GM10266 (cell line): ENCODE data around the gene SLC6A19.

Experiments used
- DNase-seq: peaks from one replicate; pipeline ENCODE4 v3.0.0; 2012; ENCODE audit errors: extremely low spot score
- TF ChIP-seq, protein P1 (sequence below): IDR thresholded peaks from 2 replicates; pipeline ENCODE4 v1.5.1; 2012; ENCODE audit warnings: mild to moderate bottlenecking, low read depth; ENCODE audit not compliant: control insufficient read depth, insufficient read depth; ENCODE audit errors: missing control alignments

The SLC6A19 gene

DNA sequence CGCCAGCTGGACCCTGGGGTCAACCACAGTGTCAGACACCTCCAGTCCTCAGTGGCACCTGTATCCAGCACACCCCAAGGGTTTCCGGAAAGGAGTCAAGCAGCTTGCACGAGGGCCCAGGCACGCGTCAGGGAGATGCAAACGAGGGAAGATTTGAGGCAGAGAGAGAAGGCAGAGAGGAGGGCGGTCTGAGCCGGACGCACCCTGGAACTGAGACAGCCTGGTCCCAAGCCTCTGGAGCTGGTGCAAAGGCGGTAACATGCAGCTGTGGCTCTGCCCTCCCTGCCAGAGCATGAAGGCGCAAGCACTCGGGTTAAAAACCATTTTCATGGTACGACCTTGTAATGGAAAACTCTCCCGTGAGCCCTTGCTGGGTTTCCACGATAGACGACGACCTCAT is 56.0 kb downstream of the SLC6A19 start:
- TF ChIP-seq, protein P1, sequence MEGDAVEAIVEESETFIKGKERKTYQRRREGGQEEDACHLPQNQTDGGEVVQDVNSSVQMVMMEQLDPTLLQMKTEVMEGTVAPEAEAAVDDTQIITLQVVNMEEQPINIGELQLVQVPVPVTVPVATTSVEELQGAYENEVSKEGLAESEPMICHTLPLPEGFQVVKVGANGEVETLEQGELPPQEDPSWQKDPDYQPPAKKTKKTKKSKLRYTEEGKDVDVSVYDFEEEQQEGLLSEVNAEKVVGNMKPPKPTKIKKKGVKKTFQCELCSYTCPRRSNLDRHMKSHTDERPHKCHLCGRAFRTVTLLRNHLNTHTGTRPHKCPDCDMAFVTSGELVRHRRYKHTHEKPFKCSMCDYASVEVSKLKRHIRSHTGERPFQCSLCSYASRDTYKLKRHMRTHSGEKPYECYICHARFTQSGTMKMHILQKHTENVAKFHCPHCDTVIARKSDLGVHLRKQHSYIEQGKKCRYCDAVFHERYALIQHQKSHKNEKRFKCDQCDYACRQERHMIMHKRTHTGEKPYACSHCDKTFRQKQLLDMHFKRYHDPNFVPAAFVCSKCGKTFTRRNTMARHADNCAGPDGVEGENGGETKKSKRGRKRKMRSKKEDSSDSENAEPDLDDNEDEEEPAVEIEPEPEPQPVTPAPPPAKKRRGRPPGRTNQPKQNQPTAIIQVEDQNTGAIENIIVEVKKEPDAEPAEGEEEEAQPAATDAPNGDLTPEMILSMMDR, result no peak
- no peak for DNase-seq

- no peak for DNase-seq
- TF ChIP-seq, protein P1, result no peak
Measured at GRCh38 chr5:1257841-1258240, 56.4 kb downstream of the SLC6A19 start.

DNA sequence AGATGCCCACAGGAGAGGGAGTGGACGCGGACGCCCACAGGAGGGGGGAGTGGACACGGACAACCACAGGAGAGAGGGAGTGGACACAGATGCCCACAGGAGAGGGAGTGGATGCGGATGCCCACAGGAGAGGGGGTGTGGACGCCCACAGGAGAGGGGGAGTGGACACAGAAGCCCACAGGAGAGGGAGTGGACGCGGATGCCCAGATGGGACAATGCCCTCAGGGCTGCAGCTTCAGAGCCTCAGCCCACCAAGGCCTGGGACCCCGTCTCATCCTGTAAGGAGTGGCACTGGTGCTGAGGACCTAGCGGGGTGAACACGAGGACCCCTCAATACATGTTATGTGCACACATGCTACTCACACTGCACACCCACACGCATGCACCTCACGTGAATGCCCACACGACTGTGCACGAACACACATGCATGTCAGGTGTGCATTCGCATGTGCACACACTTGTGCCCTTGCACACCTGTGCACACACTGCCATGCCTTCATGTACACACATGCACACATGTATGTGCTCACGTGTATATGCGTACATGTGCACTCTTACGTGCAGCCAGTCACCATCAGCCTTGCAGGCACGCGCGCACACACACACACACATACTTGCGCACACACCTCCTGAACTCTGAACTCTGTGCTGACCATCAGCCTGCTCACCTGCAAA is 58.5 kb downstream of the SLC6A19 start:
- TF ChIP-seq, protein P1, result no peak
- DNase-seq, result no peak

DNA sequence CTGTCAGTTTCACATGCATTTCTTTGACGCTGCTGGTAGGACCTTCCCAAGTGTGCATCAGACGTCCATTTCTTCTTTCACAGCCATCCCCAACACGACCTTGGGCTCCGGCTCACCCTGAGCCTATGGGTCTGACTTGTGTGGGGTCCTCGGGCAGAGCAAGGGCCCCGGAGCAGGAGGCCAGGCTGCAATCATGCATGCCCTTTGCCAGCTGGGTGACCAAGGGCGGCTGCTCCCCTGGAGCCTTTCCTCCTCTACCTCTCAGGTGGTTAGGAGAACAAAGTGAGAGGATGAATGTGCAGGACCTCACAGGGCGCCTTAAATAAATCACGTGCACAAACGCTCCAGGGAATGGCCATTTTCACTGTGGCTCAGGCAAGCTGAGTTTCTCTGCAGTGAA is 60.2 kb downstream of the SLC6A19 start:
- DNase-seq, result no peak
- TF ChIP-seq, protein P1, result no peak

- TF ChIP-seq, protein P1, result no peak
- no peak for DNase-seq
Measured at GRCh38 chr5:1262381-1262780, 61.0 kb downstream of the SLC6A19 start.

- TF ChIP-seq, protein P1, result no peak
- no peak for DNase-seq
Measured at GRCh38 chr5:1264211-1264610, 62.8 kb downstream of the SLC6A19 start.

GRCh38 chr5:1265026-1265425 is 63.6 kb downstream of the SLC6A19 start:
- TF ChIP-seq, protein P1, result no peak
- DNase-seq, result no peak
